ENCODE results near the gene SHQ1. TPM values are rescaled to one million over a fixed set of nuclear protein-coding genes. Genes with fewer than 3 reads are reported as not detected.

Gene SHQ1
- polyA plus RNA-seq, 1 donor: 15.4 TPM

Other genes with a start within 250 kb of the SHQ1 start
- gene GXYLT2, start 39.6 kb upstream of the SHQ1 start, polyA plus RNA-seq: 3.1 TPM
- gene PPP4R2, start 148.4 kb upstream of the SHQ1 start, polyA plus RNA-seq: 69.6 TPM
- gene EBLN2, start 213.2 kb upstream of the SHQ1 start, polyA plus RNA-seq: 7.2 TPM

Data from large intestine (tissue), 1 donor.